Hepatocyte (in vitro differentiated cells): Measurements from ENCODE around the gene ANKRD44. TPM values are rescaled to one million over a fixed set of nuclear protein-coding genes. Genes with fewer than 3 reads are reported as not detected.

ENCODE experiments used
- DNase-seq: peaks from one replicate; pipeline ENCODE4 v3.0.0-alpha.2; 2016; ENCODE audit warnings: low spot score
- H2AFZ ChIP-seq: fragments of 200-600 bp; sonication (generic); 2 replicates; pipeline ENCODE4 v1.6.0; 2016; ENCODE audit warnings: antibody characterized with exemption, mild to moderate bottlenecking
- H3K27ac ChIP-seq: fragments of 200-600 bp; sonication (generic); 2 replicates; pipeline ENCODE4 v1.5.1; 2016; ENCODE audit warnings: mild to moderate bottlenecking
- H3K27me3 ChIP-seq: fragments of 200-600 bp; sonication (generic); 2 replicates; pipeline ENCODE4 v1.6.1; 2016
- H3K36me3 ChIP-seq: fragments of 200-600 bp; sonication (generic); replicated peaks from 2 replicates; pipeline ENCODE4 v1.5.1; 2016; ENCODE audit warnings: low read depth; ENCODE audit not compliant: insufficient read depth
- H3K4me1 ChIP-seq: fragments of 200-600 bp; sonication (generic); 2 replicates; pipeline ENCODE4 v1.5.1; 2016; ENCODE audit warnings: mild to moderate bottlenecking, moderate library complexity; ENCODE audit not compliant: insufficient read depth
- H3K4me2 ChIP-seq: fragments of 200-600 bp; sonication (generic); 2 replicates; pipeline ENCODE4 v1.6.0; 2016
- H3K4me3 ChIP-seq: fragments of 200-600 bp; sonication (generic); 2 replicates; pipeline ENCODE4 v1.5.1; 2016; ENCODE audit warnings: mild to moderate bottlenecking
- H3K79me2 ChIP-seq: fragments of 200-600 bp; sonication (generic); 2 replicates; pipeline ENCODE4 v1.6.0; 2017; ENCODE audit warnings: mild to moderate bottlenecking
- H3K9me2 ChIP-seq: fragments of 200-600 bp; sonication (generic); replicated peaks from 2 replicates; pipeline ENCODE4 v1.6.0; 2017; ENCODE audit warnings: mild to moderate bottlenecking; ENCODE audit not compliant: insufficient read depth
- H3K9me3 ChIP-seq: fragments of 200-600 bp; sonication (generic); 2 replicates; pipeline ENCODE4 v1.5.1; 2016; ENCODE audit warnings: low read depth, mild to moderate bottlenecking
- H4K20me1 ChIP-seq: fragments of 200-600 bp; sonication (generic); 2 replicates; pipeline ENCODE4 v1.6.0; 2016; ENCODE audit warnings: mild to moderate bottlenecking; ENCODE audit not compliant: insufficient read depth, poor library complexity, severe bottlenecking
- CTCF ChIP-seq: fragments of 200-600 bp; sonication (generic); IDR thresholded peaks from 2 replicates; pipeline ENCODE4 v1.5.1; 2016; ENCODE audit warnings: antibody characterized with exemption, mild to moderate bottlenecking; ENCODE audit not compliant: poor library complexity
- EZH2 ChIP-seq: fragments of 200-600 bp; sonication (generic); IDR thresholded peaks from 2 replicates; pipeline ENCODE4 v1.6.1; 2016; ENCODE audit warnings: antibody characterized with exemption, mild to moderate bottlenecking, borderline replicate concordance
- EZH2phosphoT487 ChIP-seq: fragments of 200-600 bp; sonication (generic); IDR thresholded peaks from one replicate; pipeline ENCODE4 v1.6.1; 2018; ENCODE audit warnings: antibody characterized with exemption, mild to moderate bottlenecking, low read depth, moderate library complexity; ENCODE audit not compliant: unreplicated experiment, severe bottlenecking
- WGBS: methylation state at CpG from one replicate; pipeline ENCODE4 v1.1.6; 2016; ENCODE audit warnings: low lambda C conversion rate; ENCODE audit errors: missing lambda C conversion rate; 5-methylcytosine and 5-hydroxymethylcytosine counted together
- polyA plus RNA-seq: library from polyadenylated mRNA; unstranded; fragments of >200 nt; fragmentation: Nextera tagmentation; extraction: Ambion mirVana; gene quantifications from 2 replicates; pipeline ENCODE4 v1.2.1, GENCODE V29; 2016
- total RNA-seq: library from RNA; depleted of rRNA; stranded (reverse); fragments of >200 nt; gene quantifications from 2 replicates; pipeline ENCODE4 v1.2.3, GENCODE V29; 2014

Gene ANKRD44
- total and polyA plus RNA-seq, 2 experiments from 2014 or later: 5.9 to 9.1 TPM

- H2AFZ ChIP-seq: no peak overlapping the region
- no peak for DNase-seq
- WGBS: 73% methylated on average over 6 of the region's 6 CpGs
- TF ChIP-seq EZH2phosphoT487 (no peak), EZH2 (no peak), CTCF (no peak)
- no peaks in the 10 kb centered on the region for H4K20me1 ChIP-seq
- H3K36me3 ChIP-seq: no peaks in the 10 kb centered on the region
- peaks cover 6% of the 10 kb centered on the region for H3K4me1 ChIP-seq
- no peak overlapping the region for H3K4me3 ChIP-seq
- H3K9me2 ChIP-seq: no peaks in the 10 kb centered on the region
- H3K27ac ChIP-seq: no peak overlapping the region
- no peak overlapping the region for H3K4me2 ChIP-seq
- no peaks in the 10 kb centered on the region for H3K79me2 ChIP-seq
- no peaks in the 10 kb centered on the region for H3K27me3 ChIP-seq
- H3K9me3 ChIP-seq: no peaks in the 10 kb centered on the region
Measured at GRCh38 chr2:197156771-197157170, 153.8 kb downstream of the ANKRD44 start.

DNA sequence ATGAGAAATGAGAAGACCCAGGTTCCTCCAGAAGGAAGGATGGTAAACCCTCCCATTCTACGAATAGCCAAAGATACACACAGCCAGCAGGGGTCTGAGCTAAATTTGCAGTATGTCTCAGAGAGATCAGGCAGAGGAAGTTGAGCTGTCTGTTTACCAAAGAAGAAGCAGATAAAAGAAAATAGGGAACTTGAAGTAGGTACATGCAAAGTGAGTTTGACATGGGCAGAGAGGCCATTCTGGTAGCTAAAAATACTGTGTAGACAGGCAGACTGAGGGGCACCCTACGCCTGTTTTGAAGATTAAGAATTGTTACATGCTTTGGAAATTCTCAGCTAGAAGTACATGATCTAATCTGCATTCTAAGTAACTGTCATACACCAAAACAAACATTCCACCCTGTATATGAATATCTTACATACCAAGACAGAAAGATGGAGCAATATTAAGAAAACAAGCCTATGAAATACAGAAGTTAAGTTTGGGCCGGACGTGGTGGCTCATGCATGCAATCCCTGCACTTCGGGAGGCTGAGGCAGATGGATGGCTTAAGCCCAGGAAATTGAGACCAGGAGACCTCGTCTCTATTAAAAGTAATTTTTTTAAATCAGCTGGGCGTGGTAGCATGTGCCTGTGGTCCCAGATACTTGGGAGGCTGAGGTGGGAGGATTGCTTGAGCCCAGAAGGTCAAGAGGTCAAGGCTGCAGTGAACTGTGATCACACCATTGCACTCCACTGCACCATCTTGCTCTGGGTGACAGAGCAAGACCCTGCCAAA lies 157.9 kb downstream of the ANKRD44 start:
- Histone ChIP-seq H4K20me1 (no peaks in the 10 kb centered on the region), H3K9me3 (no peaks in the 10 kb centered on the region), H3K36me3 (no peaks in the 10 kb centered on the region), H3K4me2 (no peak overlapping the region), H3K4me3 (no peak overlapping the region), H3K27me3 (no peaks in the 10 kb centered on the region), H3K27ac (no peak overlapping the region), H2AFZ (no peak overlapping the region), H3K4me1 (peaks cover 10% of the 10 kb centered on the region), H3K79me2 (no peaks in the 10 kb centered on the region), H3K9me2 (no peaks in the 10 kb centered on the region)
- no peak for DNase-seq
- 76% methylated on average over 7 of the region's 7 CpGs for WGBS
- no peak for TF ChIP-seq EZH2phosphoT487
- TF ChIP-seq CTCF: no peak
- no peak for TF ChIP-seq EZH2

DNA sequence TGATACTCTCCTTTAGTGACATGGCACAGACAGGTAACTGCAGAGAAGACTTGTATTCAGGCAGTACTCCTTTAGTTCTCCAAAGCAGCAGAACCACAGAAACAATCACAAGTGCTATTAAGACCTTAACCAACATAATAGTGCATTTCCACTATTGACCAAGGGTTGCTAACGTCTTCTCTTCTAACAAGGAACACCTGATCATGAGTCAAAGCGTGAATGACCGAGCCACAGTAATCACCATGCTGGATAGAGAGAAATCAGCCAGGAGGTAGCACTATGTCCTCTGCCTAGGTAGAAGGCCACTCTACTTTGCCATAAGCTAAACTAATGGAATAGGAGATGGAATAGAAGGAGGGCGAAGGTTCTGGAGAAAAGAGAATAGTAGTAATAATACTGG lies 161.0 kb downstream of the ANKRD44 start:
- Histone ChIP-seq H3K4me3 (no peak overlapping the region), H3K79me2 (no peaks in the 10 kb centered on the region), H3K27me3 (no peaks in the 10 kb centered on the region), H3K9me2 (no peaks in the 10 kb centered on the region), H3K36me3 (no peaks in the 10 kb centered on the region), H2AFZ (no peak overlapping the region), H3K4me1 (peaks cover 10% of the 10 kb centered on the region), H4K20me1 (no peaks in the 10 kb centered on the region), H3K9me3 (no peaks in the 10 kb centered on the region), H3K4me2 (no peak overlapping the region), H3K27ac (peak overlapping the region; percentile 45)
- TF ChIP-seq EZH2phosphoT487 (no peak), CTCF (no peak), EZH2 (no peak)
- WGBS: 92% methylated on average over 4 of the region's 4 CpGs
- DNase-seq: no peak
